HG03469 (cell line): ENCODE results near the gene RNF149.

ENCODE experiments used
- ATAC-seq: cut with Tn5 transposase; IDR thresholded peaks from one replicate; pipeline ENCODE4 v1.9.1; 2021; ENCODE audit warnings: mild to moderate bottlenecking, moderate library complexity, moderate number of reproducible peaks; ENCODE audit not compliant: unreplicated experiment

Gene RNF149

DNA sequence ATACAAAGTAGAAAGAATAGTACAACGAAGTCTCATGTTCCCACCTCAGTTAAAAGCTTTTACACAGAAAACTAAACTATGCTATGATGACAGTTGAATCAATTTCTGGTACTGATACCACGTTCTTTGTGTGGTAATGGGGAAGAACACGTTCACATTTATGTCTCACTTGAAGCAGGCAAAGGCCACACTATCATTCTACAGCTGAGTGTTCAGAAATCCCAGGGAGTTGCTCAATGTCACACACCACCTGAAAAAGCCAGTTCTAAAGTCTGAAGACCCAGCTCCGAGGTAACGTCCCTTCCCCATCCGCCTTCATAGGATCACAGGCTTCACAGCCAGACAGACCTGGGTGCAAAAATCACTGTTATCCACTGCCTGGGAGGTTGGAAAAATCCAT is 8.9 kb downstream of the RNF149 start:
- ATAC-seq: no peak

DNA sequence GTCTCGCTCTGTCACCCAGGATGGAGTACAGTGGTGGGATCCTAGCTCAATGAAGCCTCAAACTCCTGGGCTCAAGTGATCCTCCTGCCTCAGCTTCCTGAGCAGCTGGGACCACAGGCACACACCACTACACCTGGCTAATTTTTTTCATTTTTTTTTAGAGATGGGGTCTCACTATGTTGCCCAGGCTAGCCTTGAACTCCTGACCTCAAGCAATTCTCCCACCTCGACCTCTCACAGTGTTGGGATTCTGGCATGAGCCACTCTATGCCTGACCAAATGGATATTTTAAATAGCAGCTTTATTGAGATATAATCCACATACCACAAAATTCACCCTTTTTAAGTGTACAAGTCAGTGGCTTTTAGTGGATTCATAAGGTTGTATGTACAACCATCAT is 11.1 kb downstream of the RNF149 start:
- ATAC-seq: no peak

DNA sequence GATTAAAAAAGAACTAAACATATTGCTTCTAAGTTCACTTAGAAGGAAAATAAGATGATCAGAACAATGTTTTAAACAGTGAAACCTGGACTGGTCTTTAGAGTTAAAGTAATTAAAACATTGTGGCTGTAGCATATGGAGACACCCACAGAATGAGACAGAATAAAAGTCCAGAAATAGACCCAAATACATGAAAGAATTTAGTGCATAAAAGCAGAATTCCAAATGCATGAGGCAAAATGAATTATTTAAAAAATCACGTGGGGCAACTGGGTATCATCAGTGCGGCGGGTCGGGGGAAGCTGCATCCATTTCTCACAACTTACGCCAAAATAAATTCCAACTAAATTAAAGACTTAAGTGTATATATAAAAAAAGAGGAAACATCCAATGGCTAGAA is 12.1 kb downstream of the RNF149 start:
- ATAC-seq: no peak

DNA sequence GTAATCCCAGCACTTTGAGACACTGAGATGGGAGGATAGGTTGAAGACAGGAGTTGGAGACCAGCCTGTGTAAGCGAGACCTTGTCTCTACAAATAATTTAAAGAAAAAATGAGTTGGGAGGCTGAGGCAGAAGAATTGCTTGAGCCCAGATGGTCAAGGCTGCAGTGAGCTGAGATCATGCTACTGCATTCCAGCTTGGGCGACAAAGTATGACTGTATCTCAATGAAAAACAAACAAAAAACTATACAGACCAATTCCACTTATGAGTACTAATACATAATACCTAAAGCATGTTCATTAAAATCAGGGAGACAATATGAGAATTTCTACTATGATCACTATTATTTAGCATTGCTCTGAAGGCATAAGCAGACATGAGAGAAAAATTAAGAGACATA is 12.6 kb downstream of the RNF149 start:
- ATAC-seq: no peak

DNA sequence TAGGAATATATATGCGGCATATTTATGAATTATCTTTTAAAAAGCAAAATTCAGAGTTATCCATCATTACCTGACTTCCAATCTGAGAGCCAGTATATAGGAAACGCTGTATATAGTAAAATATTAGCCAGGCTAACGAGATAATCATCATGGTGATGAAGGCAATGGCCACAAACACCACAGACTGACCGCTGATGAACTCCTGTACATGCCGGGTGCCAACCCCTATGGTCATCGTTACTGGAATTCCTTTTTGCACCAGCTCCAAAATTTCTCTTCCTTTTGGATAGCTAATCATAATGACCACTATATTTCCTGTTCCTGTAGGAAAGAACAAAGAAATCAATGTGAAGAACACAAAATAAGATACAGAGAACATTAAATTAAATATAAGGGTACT is 13.6 kb downstream of the RNF149 start:
- no peak for ATAC-seq

DNA sequence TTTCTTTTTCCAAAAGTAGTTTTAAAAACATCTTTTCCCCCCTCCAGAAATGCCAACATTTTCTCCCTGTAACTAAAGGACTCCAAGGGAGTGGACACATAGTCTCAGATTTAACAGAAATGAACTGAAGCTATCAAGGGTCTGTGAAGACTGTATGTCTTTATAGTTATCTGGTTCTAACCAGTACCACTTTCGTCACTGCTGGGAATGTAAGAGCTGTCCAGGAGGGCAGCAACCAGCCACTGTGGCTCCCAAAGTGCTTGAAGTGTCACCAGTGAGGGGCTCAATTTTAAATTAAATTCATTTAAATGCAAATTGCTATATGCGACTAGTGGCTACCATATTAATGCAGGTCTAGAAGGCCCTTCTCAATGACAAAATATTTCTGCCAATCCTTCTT is 15.0 kb downstream of the RNF149 start:
- ATAC-seq: no peak

DNA sequence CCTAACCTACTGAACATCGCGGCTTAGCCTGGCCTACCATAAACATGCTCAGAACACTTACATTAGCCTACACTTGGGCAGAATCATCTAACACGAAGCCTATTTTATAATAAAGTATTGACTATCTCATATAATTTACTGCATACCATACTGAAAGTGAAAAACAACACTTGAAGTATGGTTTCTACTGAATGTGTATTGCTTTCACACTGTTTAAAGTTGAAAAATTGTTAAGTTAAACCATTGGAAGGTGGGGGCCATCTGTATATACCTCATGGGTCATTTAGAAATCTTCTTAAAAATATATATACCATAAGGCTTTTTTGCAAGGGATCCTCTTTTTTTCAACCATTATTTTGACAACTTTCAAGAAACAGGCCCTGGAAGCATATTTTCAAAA is 16.5 kb downstream of the RNF149 start:
- no peak for ATAC-seq

DNA sequence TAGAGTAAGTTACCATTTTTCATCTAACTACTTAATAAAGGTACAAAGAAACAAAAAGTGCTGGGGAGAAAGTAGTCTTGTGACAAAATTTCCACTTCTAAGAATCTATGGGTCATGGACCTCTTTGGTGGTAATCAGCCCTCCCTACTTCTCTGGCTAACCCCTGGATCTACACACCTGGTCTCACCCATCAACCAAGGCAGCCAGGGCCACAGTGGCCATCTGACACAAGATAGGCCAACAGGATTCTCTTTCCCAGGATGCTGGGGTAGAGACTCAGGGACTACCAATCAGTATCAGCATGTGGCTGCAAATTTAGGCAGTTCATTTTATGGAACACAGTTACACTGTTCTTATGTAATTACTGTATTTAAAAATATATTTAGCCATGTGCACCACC is 17.8 kb downstream of the RNF149 start:
- ATAC-seq: no peak

DNA sequence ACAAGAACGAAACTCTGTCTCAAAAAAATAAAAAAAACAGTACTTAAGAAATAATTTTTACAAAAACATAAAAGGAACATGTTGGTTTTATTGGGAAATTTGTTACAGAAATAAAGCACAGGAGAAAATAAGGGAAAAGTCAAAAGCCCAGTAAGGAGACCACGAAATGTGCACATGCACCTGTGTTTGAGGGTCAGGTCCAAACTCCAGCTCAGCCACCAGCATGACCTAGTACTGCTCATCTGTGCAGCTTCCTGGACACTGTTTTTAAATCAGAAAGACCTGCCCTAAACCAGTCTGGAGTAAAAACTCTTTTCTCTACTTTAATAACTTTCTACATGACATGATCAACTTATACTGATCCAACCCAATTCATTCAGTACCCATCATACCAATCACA is 21.2 kb downstream of the RNF149 start:
- ATAC-seq: no peak

DNA sequence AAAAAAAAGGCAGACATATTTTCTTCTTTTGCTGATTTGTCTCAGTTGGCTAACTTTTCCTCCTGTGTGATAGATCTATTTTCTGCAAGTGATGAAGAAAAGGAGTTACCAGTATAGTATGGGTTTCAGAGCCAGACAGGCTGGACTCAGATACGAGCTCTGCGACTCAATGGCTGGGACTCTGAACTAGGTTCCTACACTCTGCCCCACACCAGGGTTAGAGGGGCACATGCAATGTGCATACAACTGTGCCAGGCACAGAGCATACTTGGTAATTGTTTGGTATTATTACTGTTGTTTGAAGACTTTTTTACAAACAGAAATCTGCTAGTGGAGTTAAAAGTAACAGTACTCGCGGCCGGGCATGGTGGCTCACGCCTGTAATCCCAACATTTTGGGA is 21.8 kb downstream of the RNF149 start:
- ATAC-seq: no peak

DNA sequence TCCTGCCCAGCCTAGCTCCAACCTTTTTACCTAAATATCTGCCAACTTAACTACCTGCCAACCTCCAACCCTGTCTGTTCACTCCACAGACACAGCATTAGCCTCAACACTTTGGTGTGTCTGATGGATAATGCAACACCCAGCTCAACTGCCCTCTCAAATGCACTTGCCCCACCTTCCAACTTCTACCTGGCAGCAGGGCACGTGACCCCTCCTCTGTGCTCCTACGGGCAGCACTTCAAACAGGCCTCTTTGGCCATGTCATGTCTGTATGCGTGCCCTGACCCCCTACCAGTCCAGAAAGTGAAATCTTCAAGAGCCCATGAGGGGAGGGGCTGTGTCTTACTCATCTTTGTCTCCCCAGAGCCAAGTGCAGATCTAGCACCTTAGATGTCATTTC is 25.5 kb downstream of the RNF149 start:
- no peak for ATAC-seq

DNA sequence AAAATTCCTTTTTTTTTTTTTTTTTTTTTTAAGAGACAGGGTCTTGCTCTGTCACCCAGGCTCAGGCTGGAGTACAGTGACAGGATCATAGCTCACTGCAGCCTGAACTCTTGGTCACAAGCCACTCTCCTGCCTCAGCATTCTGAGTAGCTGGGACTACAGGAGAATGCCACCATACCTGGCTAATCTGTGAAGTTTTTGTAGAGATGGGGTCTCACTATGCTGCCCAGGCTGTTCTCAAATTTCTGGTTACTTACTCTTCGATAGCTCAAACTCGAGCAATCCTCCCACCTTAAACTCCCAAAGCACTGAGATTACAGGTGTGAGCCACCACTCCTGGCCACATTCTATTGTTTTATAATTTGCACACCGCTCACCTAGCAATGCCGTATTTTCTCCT is 27.0 kb downstream of the RNF149 start:
- ATAC-seq: no peak

DNA sequence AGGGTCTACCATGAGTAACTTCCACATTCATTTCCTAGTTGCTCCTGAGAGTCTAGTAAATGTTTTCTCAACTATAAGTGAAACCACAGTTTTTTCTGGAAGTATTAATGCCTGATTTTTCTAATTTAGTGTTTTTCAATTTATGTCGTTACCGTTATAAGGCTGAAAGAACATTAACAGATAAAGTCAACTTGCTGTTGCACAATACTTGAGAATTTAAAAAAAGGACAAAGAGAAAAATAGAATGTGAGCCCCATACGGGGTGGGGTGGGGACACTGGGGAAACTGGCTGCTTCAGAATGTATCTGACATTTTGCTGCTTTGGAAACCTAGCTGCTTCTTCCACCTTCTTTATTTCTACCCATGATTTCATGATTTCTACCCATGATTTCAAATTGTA is 29.6 kb downstream of the RNF149 start:
- ATAC-seq: no peak

DNA sequence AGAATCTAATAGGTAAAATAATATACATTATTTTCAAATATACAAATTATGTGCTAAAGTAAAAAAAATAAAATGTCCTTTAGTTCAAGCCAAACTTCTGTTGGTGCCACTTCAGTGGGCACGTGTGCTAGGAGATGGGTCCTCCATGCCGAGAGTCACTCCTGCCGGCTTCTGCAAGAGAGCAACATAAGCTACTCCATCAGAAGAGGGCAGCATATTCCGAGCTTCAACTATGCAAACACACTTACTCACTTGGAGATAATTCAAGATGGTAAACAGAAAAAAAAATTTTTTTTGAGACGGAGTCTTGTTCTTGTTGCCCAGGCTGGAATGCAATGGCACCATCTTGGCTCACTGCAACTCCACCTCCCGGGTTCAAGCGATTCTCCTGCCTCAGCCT is 31.4 kb downstream of the RNF149 start:
- no peak for ATAC-seq

DNA sequence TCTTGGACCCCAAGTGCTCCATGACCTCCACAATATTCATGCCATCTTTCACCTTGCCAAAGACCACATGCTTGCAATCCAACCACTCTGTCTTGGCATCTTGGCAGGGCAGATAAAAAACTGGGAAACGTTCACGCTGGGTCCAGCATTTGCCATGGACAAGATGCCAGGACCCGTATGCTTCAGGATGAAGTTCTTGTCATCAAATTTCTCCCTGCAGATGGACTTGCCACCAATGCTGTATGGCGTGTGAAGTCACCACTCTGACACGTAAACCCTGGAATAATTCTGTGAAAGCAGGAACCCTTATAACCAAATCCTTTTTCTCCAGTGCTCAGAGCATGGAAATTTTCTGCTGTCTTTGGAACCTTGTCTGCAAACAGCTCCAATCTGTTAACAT is 34.4 kb downstream of the RNF149 start:
- no peak for ATAC-seq

DNA sequence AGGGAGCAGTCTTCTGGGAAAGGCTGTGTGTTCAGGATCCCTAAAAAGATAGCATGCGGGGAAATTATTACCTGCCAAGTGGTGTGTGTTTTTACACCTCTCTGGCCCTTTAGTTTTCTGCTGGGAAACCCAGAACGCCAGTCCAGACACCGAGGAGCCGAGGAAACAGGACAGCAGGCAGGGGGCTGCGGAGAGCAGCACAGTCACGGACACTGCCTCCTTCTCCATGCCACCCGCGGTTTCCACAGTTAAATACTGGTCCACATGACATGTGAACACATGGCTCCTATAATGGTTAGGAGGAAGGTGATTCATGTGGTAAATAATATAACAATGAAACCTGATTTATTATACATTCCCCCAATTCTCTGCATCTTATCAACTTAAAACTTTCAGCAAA is 35.4 kb downstream of the RNF149 start:
- no peak for ATAC-seq

DNA sequence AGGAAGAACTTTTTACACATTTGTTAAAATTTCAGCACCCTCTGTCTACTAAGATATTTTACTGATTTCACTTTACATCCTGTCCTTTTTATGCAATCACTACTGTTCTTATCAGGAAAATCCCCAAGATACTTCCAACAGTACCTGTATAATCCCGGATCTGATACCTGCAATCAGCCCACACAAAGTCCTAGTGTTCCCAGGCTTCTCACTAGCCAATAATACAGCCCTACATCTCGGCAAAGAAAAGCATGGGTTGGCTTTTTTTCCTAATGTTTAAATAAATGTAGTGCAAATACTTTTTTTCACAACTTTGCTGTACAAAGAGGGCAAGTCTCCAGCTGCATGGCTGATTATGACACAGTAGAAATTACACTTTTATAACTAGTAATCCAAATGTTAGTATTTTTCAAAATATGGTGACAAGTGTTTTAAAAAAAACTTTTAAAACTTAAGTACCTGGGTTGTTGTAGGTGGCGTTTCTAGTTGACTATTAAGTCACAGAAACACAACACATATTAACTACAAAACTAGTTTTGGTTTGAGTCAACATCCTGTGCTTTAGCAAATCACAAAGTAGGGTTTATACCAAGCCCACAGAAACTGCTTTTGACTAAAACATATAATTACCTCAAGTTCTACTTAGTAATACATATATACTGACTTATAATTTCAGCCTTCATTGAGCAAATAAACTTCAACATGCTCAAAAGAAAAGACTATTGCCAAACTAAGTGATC is 36.3 kb downstream of the RNF149 start:
- ATAC-seq: peak; percentile 88

DNA sequence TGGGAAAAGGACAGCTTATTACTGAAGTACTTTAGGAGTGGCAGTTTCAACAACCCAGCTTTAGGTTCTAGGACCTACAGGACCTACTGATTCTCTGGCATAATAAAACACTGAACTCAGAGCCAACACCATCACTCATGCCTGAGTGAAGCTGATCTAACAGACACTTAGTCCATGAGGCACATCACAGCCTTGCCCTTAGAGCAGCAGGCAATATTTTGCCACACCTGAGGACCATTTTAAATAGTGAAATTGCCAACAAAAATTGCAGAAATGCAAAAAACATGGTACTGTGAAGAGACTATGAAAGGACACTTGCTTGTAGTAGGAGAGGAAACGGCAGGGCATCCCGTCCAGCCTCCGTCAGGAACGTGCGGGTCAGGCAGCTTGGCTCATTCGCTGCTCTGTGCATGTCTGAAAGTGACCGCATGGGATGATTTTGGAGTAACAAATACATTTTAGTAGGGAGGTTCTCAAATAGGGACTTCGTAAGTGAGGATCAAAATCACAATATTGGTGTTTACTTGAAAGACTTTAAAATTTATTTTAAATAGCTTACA is 37.7 kb downstream of the RNF149 start:
- no peak for ATAC-seq

DNA sequence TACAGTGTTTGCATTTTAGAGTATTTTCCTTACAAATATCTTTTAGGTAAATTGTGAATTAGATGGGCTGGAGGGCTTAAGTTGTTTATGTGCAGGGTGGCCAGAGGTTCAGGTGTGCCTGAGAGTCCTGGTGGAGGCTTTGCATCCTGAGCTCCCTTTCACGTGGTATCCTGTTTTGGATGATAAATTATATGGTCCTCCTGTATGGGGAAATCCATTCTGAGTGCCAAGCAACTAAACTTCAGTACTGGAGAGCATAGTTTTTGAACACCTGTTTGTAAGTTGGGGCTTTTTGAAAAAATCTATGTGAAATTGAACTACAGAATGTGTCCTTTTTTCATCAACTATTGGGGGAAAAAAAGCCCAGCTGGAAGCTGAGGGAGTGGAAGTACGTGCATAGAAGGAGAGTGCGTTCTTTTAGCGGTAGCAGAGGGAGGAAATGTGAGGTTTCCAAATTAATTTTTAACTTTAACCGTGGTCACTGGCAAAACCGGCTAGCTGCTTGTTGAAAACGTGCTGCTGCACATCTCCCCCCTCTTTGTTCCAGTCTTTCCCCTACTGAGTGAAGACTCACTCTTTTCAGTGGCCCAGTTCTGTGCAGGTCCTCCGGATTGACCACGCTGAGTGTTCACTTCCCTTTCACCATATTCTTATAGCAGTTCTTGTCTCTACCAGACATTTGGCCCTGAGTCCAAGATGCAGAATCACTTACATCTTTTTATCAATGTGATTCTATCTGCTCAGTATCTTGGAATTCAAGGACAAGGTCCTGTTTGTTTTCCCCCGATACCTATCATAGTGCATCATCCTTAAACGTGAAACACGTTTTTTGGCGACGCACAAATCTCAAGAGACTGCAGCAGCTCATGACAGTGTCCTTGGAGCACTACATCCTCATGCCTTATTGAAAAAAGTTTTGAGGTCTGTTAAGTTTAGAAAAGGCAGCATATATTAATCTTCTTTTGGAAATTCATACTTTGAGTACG is 40.5 kb downstream of the RNF149 start:
- ATAC-seq: no peak

DNA sequence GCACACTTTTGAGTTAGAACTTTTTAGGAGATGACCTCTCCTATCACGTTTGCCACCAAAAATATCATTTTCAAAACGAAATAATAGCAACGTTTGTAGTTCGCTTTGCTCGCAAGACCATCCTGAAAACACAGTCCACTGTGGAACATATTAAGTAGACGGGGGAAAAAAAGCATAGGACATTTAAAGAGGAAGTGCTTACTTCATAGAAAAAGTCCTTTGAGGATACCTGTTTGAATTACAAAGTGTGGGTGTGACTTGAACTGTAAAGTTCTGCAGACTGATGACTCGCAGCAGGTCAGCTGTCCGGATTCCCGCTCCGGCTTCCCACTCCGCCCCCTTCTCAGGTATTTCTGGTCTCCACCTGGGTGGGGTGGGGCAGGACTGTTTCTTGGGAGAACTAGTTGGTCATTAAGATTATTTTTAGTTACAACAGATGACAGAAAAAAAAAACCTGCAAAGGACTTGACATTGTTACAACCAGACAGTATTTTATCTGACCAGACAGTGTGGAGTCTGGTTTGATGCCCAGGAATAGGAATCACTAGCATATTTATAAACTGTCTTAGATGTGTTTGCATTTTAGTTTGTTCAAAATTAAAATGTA is 42.5 kb downstream of the RNF149 start:
- ATAC-seq: no peak

DNA sequence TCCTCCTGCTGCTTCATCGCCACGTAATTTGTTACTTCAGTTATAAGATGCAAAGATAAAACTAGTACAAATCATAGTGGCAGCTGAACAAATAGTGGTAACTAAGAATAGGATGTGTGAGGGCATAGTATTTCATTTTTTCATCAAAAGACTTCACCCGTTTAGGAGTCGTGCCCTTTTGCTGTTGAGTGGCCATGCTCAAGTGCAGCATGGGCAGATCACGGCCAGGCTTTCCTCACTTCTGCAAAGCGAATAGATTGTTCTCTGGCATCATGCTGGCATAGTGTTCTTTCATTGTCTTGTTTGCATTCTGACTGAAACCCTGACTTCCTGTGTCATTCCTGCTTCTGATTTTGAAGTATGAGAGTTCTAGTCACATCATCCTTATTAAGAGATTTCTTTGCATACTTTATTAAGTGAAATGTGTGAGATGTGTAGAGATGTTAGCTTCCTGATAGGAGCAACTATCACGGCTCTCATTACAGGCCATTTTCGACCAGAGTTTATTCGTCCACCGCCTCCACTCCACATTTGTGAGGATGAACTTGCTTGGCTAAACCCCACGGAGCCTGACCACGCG is 44.1 kb downstream of the RNF149 start:
- ATAC-seq: no peak
